Renal cortex interstitium (tissue), 15 donors: Measurements from ENCODE around the gene BAK1. TPM values are rescaled to one million over a fixed set of nuclear protein-coding genes. Genes with fewer than 3 reads are reported as not detected.

ENCODE experiments used
- DNase-seq, 11 donors: peaks; one replicate each; pipeline ENCODE4 v3.0.0-alpha.2; 2013; ENCODE audit warnings: low read depth in 9 of 11, low spot score in 4 of 11; ENCODE audit errors: extremely low read depth in 1 of 11
- long read RNA-seq, 16 experiments: transcript quantifications; one replicate each; lab custom pipeline, GENCODE V29; 2026
- polyA plus RNA-seq, 3 donors: library from polyadenylated mRNA; unstranded; fragments of 120-200 nt; gene quantifications; one replicate each; pipeline ENCODE4 v1.2.1, GENCODE V29; 2013; ENCODE audit not compliant: insufficient read length in 3 of 3

The BAK1 gene
- 10 to 100 TPM; 21.0 to 24.1 (median 21.7) TPM for polyA plus RNA-seq
- long read RNA-seq, donor 1, partial matches to known transcripts = 0 of 4 reads
- long read RNA-seq, donor 1, other reads (novel, unspliced or antisense) = 0 of 4 reads
- long read RNA-seq, donor 2, partial matches to known transcripts = 9 of 12 reads
- long read RNA-seq, donor 2, other reads (novel, unspliced or antisense) = 0 of 12 reads
- long read RNA-seq, donor 3, transcript BAK1-202 (6 exons, 2,136 nt) = major isoform, 16 of 16 reads
- long read RNA-seq, donor 3, partial matches to known transcripts = 0 of 16 reads
- long read RNA-seq, donor 3, other reads (novel, unspliced or antisense) = 0 of 16 reads
- long read RNA-seq, donor 4, transcript BAK1-202 (6 exons, 2,136 nt) = major isoform, 7 of 7 reads
- long read RNA-seq, donor 4, partial matches to known transcripts = 0 of 7 reads
- long read RNA-seq, donor 4, other reads (novel, unspliced or antisense) = 0 of 7 reads
- long read RNA-seq, donor 5 = 0 reads
- long read RNA-seq, donor 6, transcript BAK1-202 (6 exons, 2,136 nt) = major isoform, 6 of 6 reads
- long read RNA-seq, donor 6, partial matches to known transcripts = 0 of 6 reads
- long read RNA-seq, donor 6, other reads (novel, unspliced or antisense) = 0 of 6 reads
- long read RNA-seq, donor 7, transcript BAK1-202 (6 exons, 2,136 nt) = major isoform, 11 of 11 reads
- long read RNA-seq, donor 7, partial matches to known transcripts = 0 of 11 reads
- long read RNA-seq, donor 7, other reads (novel, unspliced or antisense) = 0 of 11 reads
- long read RNA-seq, donor 8 = 0 reads
- long read RNA-seq, donor 9, transcript BAK1-202 (6 exons, 2,136 nt) = major isoform, 12 of 12 reads
- long read RNA-seq, donor 9, partial matches to known transcripts = 0 of 12 reads
- long read RNA-seq, donor 9, other reads (novel, unspliced or antisense) = 0 of 12 reads
- long read RNA-seq, donor 10, transcript BAK1-202 (6 exons, 2,136 nt) = major isoform, 8 of 8 reads
- long read RNA-seq, donor 10, partial matches to known transcripts = 0 of 8 reads
- long read RNA-seq, donor 10, other reads (novel, unspliced or antisense) = 0 of 8 reads
- long read RNA-seq, donor 11, transcript BAK1-202 (6 exons, 2,136 nt) = major isoform, 5 of 11 reads
- long read RNA-seq, donor 11, partial matches to known transcripts = 6 of 11 reads
- long read RNA-seq, donor 11, other reads (novel, unspliced or antisense) = 0 of 11 reads
- long read RNA-seq, donor 12, partial matches to known transcripts = 0 of 2 reads
- long read RNA-seq, donor 12, other reads (novel, unspliced or antisense) = 0 of 2 reads
- long read RNA-seq, donor 13 = 0 reads
- long read RNA-seq, donor 14, transcript BAK1-202 (6 exons, 2,136 nt) = major isoform, 7 of 7 reads
- long read RNA-seq, donor 14, partial matches to known transcripts = 0 of 7 reads
- long read RNA-seq, donor 14, other reads (novel, unspliced or antisense) = 0 of 7 reads
- long read RNA-seq, donor 15, transcript BAK1-202 (6 exons, 2,136 nt) = major isoform, 5 of 5 reads
- long read RNA-seq, donor 15, partial matches to known transcripts = 0 of 5 reads
- long read RNA-seq, donor 15, other reads (novel, unspliced or antisense) = 0 of 5 reads
- long read RNA-seq, donor 16, transcript BAK1-202 (6 exons, 2,136 nt) = major isoform, 21 of 21 reads
- long read RNA-seq, donor 16, partial matches to known transcripts = 0 of 21 reads
- long read RNA-seq, donor 16, other reads (novel, unspliced or antisense) = 0 of 21 reads

DNA sequence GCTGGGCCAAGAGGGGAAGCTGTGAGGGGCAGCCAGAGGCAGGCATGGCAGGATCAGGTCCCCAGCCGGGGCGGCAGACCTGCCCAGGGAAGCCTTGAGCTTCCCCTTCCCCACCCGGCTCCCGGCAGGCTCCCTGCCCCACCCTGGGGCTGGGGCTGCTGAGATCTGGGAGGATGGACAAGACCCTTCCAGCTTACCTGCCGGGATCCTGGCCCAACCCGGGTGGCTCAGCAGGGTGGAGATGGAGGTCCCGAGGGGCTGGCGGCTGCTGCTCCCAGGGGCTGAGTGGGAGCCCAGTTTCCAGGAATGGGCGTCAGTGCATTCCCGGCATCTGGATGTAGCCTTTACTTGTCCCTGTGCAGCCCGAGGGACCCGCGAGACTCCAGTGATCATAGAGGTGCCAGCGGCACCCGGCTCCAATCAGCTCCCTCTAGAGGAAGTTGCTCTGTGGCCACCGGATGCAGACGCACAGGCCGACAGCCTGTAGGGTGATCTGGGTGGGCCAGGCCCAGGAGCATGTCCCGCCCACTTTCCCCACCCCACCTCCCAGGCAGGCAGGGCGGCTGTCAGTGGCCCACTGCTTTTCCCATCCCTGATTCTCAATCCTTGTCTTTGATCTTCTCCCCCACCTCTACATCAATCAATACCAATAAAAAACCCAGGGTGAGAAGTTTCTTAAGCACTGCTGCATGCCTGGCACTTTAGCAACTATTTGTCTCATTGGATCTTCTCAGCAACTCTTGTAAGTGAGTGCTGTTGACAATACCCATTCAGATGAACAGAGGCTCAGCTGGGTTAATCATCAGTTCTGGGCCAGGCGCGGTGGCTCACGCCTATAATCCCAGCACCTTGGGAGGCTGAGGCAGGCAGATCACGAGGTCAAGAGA lies at the start of gene BAK1:
BAK1 (minus strand) TSS at position 449 of the 887 bp plus-strand sequence. CDS start 2,672 bp downstream, outside the sequence.
- peak in 10 of 11 donors; percentile 70 to 89 (median 84) for DNase-seq

DNA sequence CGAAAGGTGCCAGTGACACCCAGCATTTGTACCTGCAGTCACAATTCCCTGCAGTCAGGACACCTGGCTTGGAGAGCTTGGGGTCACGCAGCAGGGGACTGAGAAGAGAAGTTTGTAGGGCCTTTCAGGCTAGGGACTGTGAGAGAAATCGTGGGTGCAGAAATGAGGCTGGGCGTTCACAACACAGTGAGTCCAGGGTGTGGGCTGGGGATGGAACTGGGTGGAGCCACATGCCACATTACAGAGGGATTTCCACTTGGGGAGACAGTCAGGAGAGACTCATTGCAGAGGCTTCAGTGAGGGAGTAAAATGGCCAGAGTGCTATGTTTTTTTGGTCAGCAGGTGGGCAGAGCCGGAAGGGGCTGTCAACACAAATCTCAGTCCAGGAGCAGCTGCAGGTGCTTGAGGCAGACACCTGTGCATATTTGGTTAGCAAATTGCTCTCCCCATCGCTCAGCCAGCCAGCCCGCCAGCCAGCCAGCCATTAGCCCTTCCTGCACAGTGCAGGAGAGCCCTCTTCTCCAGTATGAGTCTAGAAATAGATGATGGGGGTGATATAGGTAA lies 48.4 kb upstream of the BAK1 start:
- no peak for DNase-seq

DNA sequence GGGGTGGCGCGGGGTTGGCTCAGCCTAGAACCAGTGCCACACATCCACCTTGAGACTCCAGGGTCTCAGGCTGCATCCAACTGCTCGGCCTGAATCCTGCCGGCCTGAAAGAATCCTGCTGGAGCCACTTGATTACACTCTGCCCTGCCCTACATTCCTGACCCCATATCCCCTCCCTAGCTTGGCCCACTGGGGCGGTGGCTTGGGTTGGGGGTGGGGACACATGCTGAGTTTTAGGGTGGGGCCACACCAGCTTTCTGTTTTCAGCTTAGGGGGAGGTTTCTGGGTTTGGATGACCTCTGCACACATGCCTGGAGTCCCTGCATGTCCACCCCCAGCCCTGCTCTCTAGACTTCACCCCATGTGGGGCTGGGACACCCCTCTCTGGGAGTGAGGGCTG lies 47.8 kb upstream of the BAK1 start:
- no peak for DNase-seq

DNA sequence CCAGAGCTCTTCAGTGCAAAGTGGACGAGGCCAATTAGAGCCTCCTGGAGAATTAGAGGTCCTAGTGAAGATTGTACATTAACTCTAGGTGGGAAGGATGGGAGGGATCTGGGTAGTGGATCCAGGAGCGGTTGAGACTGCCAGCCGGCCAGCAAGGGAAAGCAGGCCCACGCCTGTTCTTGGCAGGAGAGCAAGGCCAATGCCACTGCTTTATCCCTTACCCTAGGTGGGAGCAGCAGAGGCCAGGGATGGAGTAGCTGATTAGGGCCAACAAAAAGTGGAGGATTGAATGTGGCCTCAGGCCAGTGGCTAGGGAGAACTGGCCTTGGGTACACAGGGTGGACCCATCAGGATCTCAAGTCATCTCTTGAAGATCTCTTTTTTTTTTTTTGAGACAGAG lies 44.8 kb upstream of the BAK1 start:
- no peak for DNase-seq

DNA sequence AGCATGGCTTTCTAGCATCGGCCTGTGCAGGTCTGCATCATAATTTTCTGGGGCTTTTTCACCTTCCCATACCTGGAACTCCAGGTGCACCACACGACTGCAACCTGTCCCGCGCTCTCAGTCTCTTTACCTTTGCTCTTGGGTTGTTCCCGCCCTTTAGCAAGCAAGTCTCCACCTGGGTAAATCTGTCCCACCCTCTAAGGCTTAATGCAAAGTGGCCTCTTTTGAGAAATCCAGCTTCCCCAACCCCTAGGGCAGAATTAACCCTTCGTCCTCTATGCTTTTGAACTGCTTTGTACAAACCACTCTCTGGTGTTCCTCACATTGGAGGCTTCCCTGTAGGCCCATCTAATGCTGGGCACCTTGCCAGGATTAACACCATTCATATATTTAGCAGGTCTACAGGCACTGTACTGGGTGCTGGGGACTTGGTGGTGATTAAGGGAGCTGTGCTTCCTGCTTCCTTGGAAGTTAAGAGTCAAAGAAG lies 43.9 kb upstream of the BAK1 start:
- DNase-seq = no peak

DNA sequence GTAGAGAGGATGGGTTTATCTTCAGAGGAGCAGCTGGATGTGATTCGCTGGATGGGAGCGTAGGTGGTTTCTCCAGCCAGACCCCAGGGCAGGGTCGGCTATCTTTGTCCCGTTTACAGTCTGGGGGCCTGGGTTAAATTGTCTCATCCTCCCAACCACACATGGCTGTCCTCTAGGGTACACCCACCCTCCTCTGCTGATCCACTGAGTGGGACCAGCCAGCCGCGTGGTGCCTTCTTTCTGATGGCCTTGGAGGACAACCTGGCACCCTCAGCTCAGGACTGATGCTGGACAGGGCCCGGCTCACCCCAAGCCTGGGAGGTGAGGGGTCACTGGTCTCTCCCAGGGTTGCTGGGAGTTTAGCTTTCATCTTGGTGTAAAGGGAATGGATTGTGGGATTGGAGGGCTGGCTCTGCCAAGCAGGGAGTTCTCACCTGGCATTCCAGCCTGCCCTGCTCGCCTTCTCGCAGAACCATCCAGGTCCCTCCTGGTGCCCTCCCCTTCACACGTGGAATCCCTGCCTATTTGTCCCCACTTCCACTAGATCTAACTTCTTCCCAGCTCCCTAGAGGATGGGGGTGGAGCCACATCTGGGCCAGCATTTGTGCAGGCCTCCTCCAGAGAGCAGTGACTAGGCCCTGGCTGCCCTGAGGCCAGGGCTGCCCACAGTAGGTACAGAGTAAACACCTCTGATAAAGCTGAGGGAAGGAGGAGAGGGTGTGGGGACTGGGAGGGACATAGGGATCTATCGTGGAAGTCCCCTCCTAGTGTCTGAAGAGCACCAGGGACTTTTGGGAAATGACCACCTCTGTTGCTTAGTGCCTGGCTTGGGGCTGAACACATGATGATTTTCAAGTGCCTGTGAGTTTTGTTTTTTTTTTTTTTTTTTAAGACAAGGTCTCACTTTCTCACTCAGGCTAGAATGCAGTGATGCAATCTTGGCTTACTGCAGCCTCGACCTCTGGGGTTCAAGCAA lies 42.7 kb upstream of the BAK1 start:
- DNase-seq = no peak

DNA sequence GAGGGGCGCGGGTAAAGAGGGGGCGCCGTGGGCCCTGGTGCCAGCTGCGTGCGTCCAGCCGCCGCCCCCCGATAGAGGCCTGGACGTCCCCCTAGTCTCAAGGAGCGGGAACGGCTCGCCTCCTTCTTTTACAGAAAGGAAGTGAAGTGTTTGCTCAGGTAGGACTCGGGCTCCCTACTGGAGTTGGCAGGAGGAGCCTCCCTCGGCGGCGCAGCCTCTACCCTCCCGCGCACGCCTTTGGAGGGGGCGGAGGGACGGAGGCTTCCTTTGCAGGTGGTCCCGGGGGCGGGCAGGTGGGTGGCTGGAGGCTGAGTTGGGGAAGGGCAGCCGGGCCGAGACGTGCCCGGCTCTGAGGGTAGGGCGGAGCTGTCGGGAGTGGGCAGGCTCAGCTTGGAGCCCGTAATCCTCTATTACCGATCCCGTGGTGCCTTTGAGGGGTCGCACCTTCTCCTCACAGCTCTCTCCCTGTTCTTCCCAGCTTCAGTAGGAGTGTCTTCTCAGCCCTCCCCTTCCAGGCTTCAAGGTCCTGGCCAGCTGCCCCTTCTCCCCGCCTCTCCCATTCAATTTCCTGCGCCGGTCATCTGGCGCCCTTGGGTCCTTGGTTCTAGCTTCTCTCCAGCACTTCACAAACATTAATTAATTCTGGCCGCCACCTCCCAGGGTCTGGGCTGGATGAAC lies 41.8 kb upstream of the BAK1 start:
- peak in 1 of 11 donors; percentile 36 for DNase-seq

DNA sequence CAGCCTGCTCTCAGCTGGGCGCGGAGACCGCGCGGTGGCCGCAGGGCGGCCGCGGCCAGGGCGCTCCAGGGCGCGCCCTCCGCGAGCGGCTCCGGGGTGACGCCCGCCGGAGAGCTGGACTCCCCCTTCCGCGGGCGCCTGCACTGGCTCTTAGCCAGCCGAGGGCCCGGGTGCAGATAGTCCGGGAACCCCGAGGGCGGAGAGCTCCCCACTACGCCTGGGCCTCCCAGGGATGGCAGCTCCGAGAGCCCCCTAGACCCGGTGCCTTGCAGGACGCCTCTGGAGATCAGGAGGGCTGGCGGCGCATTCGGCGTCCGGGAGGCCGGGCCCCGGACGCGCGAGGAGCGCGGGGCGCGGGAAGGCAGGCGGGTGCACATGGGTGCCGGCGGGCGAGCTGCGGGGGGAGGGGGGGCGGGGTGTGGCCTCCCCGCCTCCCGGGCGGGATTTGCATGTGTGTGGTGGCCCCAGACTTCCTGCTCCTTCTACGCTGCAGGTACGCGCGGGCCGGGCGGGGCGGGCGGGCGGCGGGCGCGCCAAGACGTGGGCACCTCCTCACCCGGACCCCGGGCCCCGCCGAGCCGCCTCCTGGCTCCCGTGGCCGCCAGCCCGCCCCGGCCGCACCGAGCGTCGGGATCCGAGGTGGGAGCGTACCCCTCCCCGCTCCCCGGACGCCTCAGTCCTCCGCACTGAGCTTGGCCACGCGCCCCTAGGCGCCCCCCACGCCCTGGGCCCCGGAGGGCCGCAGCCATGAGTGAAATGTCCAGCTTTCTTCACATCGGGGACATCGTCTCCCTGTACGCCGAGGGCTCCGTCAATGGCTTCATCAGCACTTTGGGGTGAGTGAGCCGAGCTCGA lies 41.0 kb upstream of the BAK1 start, which contains the start of gene ITPR3:
ITPR3 (plus strand) TSS at position 467 of the 855 bp plus-strand sequence; CDS start at position 748, 281 bp downstream.
- DNase-seq = peak in 1 of 11 donors; percentile 32

DNA sequence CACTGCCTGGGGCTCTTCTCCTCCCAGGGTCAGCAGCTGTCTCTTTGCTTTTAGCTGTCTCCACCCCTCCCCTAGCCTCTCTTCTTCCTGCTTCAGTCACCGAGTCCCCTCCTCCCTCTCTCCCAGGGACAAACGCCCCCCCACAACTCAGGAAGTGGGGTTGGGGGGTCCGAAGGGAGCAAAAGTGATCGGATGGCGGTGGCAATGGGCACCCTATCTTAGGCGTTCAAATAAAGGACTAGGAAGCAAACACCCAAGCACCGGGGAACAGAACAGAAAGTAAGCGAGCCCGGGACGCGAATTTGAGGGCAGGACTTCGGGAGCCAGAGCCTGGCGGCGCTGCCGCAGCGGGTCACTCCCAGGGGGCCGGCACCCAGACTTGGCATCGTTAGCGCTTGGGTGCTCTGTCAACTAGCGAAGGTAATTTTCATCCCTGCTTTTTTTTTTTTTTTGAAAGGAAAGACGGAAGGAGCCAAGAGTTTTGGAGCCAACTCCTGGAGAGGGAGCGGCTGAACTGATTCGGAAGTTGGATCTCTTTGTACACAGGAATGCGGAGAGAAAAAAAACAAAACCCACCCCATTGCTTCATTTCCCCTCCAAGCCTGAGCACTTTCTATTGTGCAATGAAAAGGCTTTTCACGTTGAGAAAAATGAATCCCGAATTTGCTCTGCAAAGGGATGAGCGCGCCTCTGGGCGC lies 40.2 kb upstream of the BAK1 start:
- no peak for DNase-seq

DNA sequence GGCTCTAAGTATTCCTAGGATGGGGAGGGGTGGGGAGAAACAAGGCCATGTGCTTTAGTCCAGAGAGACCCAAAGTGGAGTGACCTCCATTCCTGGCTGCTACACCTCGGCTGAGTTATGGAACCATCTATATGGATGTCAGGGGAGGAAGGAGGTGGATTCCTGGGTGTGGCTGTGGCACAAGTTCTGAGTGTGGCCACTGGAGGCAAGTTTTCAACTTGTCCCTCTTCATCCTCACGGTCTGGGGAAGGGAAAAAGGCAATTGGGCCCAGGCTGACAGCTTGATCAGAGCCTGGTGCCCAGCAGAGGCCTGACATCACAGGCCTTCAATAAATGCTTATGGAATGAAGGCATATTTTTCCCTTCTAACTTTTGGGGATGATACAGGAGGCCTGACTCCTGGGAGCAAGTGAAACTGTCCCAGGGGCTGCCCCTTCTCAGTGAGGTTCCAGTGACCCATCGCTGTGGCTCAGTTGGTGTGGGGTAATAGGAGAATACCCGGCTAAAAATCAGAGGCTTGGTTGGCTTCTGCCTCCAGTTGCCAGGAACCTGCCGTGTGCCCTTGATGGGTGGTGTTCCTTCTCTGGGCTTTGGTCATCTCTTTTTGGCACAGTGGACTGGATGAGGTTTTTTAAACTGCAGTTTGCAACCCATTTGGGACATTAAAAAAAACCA lies 39.2 kb upstream of the BAK1 start:
- DNase-seq = no peak

DNA sequence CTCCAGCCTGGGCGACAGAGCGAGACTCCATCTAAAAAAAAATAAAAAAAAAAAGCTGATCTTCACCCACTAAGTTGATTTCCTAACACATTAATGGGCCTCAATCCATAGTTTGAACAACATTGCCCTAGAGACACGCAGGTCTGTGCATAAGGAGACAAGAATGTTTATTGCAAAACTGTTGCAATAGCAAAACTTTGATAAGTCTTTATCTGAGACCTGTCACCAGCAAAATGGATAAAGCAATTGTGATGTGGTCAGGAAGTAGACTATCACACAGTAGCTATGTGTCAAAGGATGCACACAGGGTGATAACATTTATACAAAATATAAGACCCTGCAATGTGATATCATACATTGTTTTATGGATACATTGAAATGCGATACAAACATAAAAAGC lies 36.8 kb upstream of the BAK1 start:
- no peak for DNase-seq

DNA sequence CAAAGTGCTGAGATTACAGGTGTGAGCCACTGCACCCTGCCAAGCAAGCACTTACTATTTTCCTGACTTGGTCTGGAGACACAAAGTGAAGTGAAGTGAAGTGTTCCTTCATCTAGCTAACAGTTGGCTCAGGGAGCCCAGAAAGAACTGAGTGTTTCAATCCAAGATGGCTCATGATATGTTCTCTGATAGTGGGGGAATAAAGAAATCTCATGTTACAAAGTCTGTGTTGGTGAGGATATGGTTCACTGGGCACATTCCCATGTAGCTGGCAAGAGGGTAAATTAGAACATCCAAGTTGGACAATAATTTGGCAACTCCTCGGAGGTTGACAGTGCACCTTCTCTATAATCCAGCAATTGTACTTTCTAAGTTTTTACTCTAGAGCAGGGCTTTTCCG lies 36.0 kb upstream of the BAK1 start:
- no peak for DNase-seq

DNA sequence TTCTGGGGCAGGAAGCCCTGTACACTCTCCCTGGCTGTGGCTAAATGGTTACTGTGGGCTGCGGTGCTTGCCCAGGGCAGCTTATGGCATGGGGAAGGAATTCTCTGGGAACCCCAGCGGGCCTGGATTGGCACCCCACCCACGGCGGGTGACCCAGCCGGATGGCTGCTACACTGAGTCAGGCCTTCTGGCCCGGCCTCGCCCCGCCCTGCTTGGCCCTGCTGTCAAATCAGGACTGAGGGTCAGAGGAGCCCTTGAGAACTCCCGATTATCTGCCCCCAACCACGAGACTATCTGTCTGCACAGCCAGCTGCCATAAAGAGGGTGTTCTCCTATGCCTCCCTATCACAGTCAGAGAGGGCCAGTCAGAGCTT lies 33.7 kb upstream of the BAK1 start:
- no peak for DNase-seq
